ENCODE results near the gene TICAM1.

TICAM1 gene

GRCh38 chr19:4768934-4769777 lies 62.4 kb downstream of the TICAM1 start:
- peak; percentile 73 for DNase-seq
